Breast epithelium (tissue), 3 donors: ENCODE data around the gene NBAS.

Experiments used
- POLR2A ChIP-seq: fragments of 450-650 bp; IDR thresholded peaks from one replicate; pipeline ENCODE4 v1.6.1; 2016; ENCODE audit warnings: antibody characterized with exemption, mild to moderate bottlenecking, moderate library complexity
- TF ChIP-seq, protein P1 (sequence below), 3 donors: fragments of 450-650 bp; IDR thresholded peaks; one replicate each; pipeline ENCODE4 v1.5.1; 2016 to 2017; ENCODE audit warnings: antibody characterized with exemption in 3 of 3, mild to moderate bottlenecking in 3 of 3, moderate library complexity in 3 of 3

DNA sequence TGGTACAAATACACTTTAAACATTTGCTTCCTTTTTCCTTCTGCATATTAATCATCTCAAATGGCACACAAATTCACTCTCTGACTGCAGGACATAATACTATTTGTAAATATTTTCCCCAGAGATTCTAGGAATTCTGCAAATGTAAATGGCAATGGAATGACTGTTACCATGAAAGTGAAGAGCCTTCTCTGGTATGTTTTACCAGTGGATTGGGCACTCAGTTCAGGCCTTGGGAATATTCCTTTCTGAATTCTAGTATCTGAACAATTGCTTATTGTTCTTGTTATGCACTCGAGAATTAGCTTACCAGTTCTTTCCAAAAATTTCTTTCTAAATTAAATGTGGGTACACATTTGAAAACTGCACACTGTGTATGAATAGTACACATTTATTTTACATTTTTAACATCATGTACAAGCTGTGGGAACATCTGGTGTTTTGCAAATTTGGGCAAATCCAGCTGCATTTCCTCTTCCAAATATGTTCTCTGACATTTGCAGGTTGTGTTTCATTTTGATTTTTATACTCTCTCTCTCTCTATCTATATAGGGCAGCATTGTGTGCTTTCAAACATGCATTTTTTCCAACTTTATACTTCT, 289.1 kb downstream of the NBAS start:
- TF ChIP-seq POLR2A: no peak
- TF ChIP-seq, protein P1, sequence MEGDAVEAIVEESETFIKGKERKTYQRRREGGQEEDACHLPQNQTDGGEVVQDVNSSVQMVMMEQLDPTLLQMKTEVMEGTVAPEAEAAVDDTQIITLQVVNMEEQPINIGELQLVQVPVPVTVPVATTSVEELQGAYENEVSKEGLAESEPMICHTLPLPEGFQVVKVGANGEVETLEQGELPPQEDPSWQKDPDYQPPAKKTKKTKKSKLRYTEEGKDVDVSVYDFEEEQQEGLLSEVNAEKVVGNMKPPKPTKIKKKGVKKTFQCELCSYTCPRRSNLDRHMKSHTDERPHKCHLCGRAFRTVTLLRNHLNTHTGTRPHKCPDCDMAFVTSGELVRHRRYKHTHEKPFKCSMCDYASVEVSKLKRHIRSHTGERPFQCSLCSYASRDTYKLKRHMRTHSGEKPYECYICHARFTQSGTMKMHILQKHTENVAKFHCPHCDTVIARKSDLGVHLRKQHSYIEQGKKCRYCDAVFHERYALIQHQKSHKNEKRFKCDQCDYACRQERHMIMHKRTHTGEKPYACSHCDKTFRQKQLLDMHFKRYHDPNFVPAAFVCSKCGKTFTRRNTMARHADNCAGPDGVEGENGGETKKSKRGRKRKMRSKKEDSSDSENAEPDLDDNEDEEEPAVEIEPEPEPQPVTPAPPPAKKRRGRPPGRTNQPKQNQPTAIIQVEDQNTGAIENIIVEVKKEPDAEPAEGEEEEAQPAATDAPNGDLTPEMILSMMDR (IDR thresholded peaks at IDR 0.05): no peak
